ENCODE results near the gene ZNF133.

ZNF133 gene

GRCh38 chr20:18310051-18310450 is 21.7 kb downstream of the ZNF133 start:
- Histone ChIP-seq H3K4me1 (ENCODE audit: control insufficient read depth, insufficient read depth, low read length) (no peaks in the 10 kb centered on the region), H3K9me3 (ENCODE audit: control insufficient read depth, insufficient read depth, low read depth, low read length) (no peaks in the 10 kb centered on the region), H3K36me3 (ENCODE audit: control insufficient read depth in 2 of 2, insufficient read depth in 1 of 2, low read length in 2 of 2) (peaks cover 0 to 47% of the 10 kb centered on the region in 2 experiments; a peak in 2 of 3 replicates), H3K4me3 (ENCODE audit: low read depth, low read length) (no peak overlapping the region), H3K27ac (ENCODE audit: extremely low read depth, low read depth, low read length) (no peak overlapping the region)
- POLR2A ChIA-PET, result no interaction called here
- TF ChIP-seq KLF7 (tag by site-specific recombination; IDR thresholded peaks at IDR 0.05; ENCODE audit: borderline replicate concordance), result no peak
- TF ChIP-seq ZNF404 (tag by site-specific recombination; IDR thresholded peaks at IDR 0.05), result no peak
- no peak for TF ChIP-seq ZNF138 (tag by site-specific recombination; IDR thresholded peaks at IDR 0.05; ENCODE audit: borderline replicate concordance)
- no peak for TF ChIP-seq ZNF561 (tag by site-specific recombination; IDR thresholded peaks at IDR 0.05; ENCODE audit: borderline replicate concordance)
- TF ChIP-seq ZNF544 (tag by site-specific recombination; IDR thresholded peaks at IDR 0.05), result no peak
- TF ChIP-seq ZEB2 (tag by site-specific recombination; IDR thresholded peaks at IDR 0.05), result no peak
- no peak for TF ChIP-seq ZNF391 (tag by site-specific recombination; IDR thresholded peaks at IDR 0.05; ENCODE audit: borderline replicate concordance, low read depth)
- no peak for TF ChIP-seq ZNF274 (IDR thresholded peaks at IDR 0.05; ENCODE audit: low read length)
- TF ChIP-seq ZNF274 (tag by site-specific recombination; IDR thresholded peaks at IDR 0.05; ENCODE audit: borderline replicate concordance), result no peak
- TF ChIP-seq ZNF626 (tag by site-specific recombination; IDR thresholded peaks at IDR 0.05), result no peak
- TF ChIP-seq, protein P1, sequence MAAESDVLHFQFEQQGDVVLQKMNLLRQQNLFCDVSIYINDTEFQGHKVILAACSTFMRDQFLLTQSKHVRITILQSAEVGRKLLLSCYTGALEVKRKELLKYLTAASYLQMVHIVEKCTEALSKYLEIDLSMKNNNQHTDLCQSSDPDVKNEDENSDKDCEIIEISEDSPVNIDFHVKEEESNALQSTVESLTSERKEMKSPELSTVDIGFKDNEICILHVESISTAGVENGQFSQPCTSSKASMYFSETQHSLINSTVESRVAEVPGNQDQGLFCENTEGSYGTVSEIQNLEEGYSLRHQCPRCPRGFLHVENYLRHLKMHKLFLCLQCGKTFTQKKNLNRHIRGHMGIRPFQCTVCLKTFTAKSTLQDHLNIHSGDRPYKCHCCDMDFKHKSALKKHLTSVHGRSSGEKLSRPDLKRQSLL (tag by site-specific recombination; IDR thresholded peaks at IDR 0.05), result no peak
- no peak for TF ChIP-seq ZNF121 (tag by site-specific recombination; IDR thresholded peaks at IDR 0.05)
- no peak for TF ChIP-seq ZNF292 (tag by site-specific recombination; IDR thresholded peaks at IDR 0.05; ENCODE audit: borderline replicate concordance, low read depth)
- no peak for TF ChIP-seq PBX3 (CRISPR knock-in tag; IDR thresholded peaks at IDR 0.05)
- no peak for TF ChIP-seq BCL11A (tag by site-specific recombination; IDR thresholded peaks at IDR 0.05; ENCODE audit: low read depth)
- CTCF ChIA-PET, result interaction anchor here (1.1 kb wide), 1 partner anchor 34 kb away, joined by 4 read pairs; no protein-coding TSS in a partner anchor

- Histone ChIP-seq H3K27ac (ENCODE audit: extremely low read depth, low read depth, low read length) (no peak overlapping the region), H3K9me3 (ENCODE audit: control insufficient read depth, insufficient read depth, low read depth, low read length) (no peaks in the 10 kb centered on the region), H3K36me3 (ENCODE audit: control insufficient read depth in 2 of 2, insufficient read depth in 1 of 2, low read length in 2 of 2) (peaks cover 0 to 49% of the 10 kb centered on the region in 2 experiments; a peak in 2 of 3 replicates), H3K4me3 (ENCODE audit: low read depth, low read length) (no peak overlapping the region), H3K4me1 (ENCODE audit: control insufficient read depth, insufficient read depth, low read length) (no peaks in the 10 kb centered on the region)
- ChIA-PET POLR2A (no interaction called here), CTCF (interaction anchor here (1.1 kb wide), 1 partner anchor 34 kb away, joined by 4 read pairs; no protein-coding TSS in a partner anchor)
- TF ChIP-seq SP2 (tag by site-specific recombination; IDR thresholded peaks at IDR 0.05) (no peak), ZNF398 (tag by site-specific recombination; IDR thresholded peaks at IDR 0.05) (no peak), ZNF341 (tag by site-specific recombination; IDR thresholded peaks at IDR 0.05; ENCODE audit: low read depth) (no peak), ZNF121 (tag by site-specific recombination; IDR thresholded peaks at IDR 0.05) (no peak), ZNF10 (tag by site-specific recombination; IDR thresholded peaks at IDR 0.05) (no peak), OVOL3 (tag by site-specific recombination; IDR thresholded peaks at IDR 0.05) (no peak), ZNF530 (tag by site-specific recombination; IDR thresholded peaks at IDR 0.05; ENCODE audit: low read depth) (no peak), ZNF510 (tag by site-specific recombination; IDR thresholded peaks at IDR 0.05; ENCODE audit: insufficient replicate concordance) (no peak), ZNF544 (tag by site-specific recombination; IDR thresholded peaks at IDR 0.05) (no peak), PRDM10 (tag by site-specific recombination; IDR thresholded peaks at IDR 0.05) (no peak), ZSCAN30 (tag by site-specific recombination; IDR thresholded peaks at IDR 0.05) (no peak)
- TF ChIP-seq, protein P2, sequence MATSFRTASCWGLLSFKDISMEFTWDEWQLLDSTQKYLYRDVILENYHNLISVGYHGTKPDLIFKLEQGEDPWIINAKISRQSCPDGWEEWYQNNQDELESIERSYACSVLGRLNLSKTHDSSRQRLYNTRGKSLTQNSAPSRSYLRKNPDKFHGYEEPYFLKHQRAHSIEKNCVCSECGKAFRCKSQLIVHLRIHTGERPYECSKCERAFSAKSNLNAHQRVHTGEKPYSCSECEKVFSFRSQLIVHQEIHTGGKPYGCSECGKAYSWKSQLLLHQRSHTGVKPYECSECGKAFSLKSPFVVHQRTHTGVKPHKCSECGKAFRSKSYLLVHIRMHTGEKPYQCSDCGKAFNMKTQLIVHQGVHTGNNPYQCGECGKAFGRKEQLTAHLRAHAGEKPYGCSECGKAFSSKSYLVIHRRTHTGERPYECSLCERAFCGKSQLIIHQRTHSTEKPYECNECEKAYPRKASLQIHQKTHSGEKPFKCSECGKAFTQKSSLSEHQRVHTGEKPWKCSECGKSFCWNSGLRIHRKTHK (tag by site-specific recombination; IDR thresholded peaks at IDR 0.05), result no peak
These were observed 22.3 kb downstream of the ZNF133 start for GRCh38 chr20:18310592-18310991.

Measured in HEK293 (cell line).